Tibial nerve (tissue), 3 donors: Measurements from ENCODE around the gene CRYBA1.

Source experiments
- CTCF ChIP-seq, 5 experiments: fragments of 200-600 bp in 3 of 5; fragments of 450-650 bp in 2 of 5; sonication (generic) in 3 of 5; IDR thresholded peaks; one replicate each; pipeline ENCODE4 v1.5.1; 2016 to 2019; ENCODE audit warnings: antibody characterized with exemption in 5 of 5, mild to moderate bottlenecking in 3 of 5, moderate library complexity in 2 of 5
- POLR2A ChIP-seq, 2 donors: fragments of 450-650 bp; IDR thresholded peaks; one replicate each; pipeline ENCODE4 v1.6.1; 2017; ENCODE audit warnings: antibody characterized with exemption in 2 of 2, mild to moderate bottlenecking in 2 of 2, moderate library complexity in 2 of 2

GRCh38 chr17:29214215-29215146, 32.2 kb upstream of the CRYBA1 start:
- TF ChIP-seq POLR2A (IDR thresholded peaks at IDR 0.05) (no peak), CTCF (IDR thresholded peaks at IDR 0.05) (no peak)
